Type B pancreatic cell (in vitro differentiated cells): Measurements from ENCODE around the gene PRRC2C. TPM values are rescaled to one million over a fixed set of nuclear protein-coding genes. Genes with fewer than 3 reads are reported as not detected.

Experiments
- DNase-seq: peaks from one replicate; pipeline ENCODE4 v3.0.0; 2021; ENCODE audit warnings: mixed read lengths; ENCODE audit not compliant: unreplicated experiment; ENCODE audit errors: extremely low spot score
- H3K27ac Mint-ChIP-seq: 2 replicates; pipeline ENCODE4 v1.8.0; 2021; ENCODE audit warnings: mild to moderate bottlenecking, mixed read lengths
- H3K27me3 Mint-ChIP-seq: 2 replicates; pipeline ENCODE4 v1.8.0; 2021; ENCODE audit warnings: mixed read lengths
- H3K36me3 Mint-ChIP-seq: 2 replicates; pipeline ENCODE4 v1.8.0; 2021; ENCODE audit warnings: mixed read lengths
- H3K4me1 Mint-ChIP-seq: one replicate; pipeline ENCODE4 v1.8.0; 2021; ENCODE audit warnings: mixed read lengths; ENCODE audit not compliant: unreplicated experiment
- H3K4me3 Mint-ChIP-seq: 2 replicates; pipeline ENCODE4 v1.8.0; 2021; ENCODE audit warnings: mild to moderate bottlenecking, mixed read lengths
- H3K9me3 Mint-ChIP-seq: 2 replicates; pipeline ENCODE4 v1.8.0; 2021; ENCODE audit warnings: mixed read lengths
- CTCF ChIP-seq: fragments of 200-600 bp; sonication (generic); conservative IDR thresholded peaks from 2 replicates; pipeline ENCODE4 v1.5.0; 2021; ENCODE audit warnings: antibody characterized with exemption, mild to moderate bottlenecking
- total RNA-seq: library from RNA; stranded (reverse); gene quantifications from 2 replicates; pipeline ENCODE4 v1.2.1, GENCODE V29; 2021; ENCODE audit warnings: low replicate concordance

The PRRC2C gene
- total RNA-seq, 1 donor from 2014 or later: 172 TPM

GRCh38 chr1:171472183-171472647 lies 13.1 kb upstream of the PRRC2C start:
- Mint-ChIP-seq H3K27ac (no peak overlapping the region), H3K36me3 (no peaks in the 10 kb centered on the region)
- no peak for TF ChIP-seq CTCF

GRCh38 chr1:171476829-171477228 lies 8.5 kb upstream of the PRRC2C start:
- no peaks in the 10 kb centered on the region for H3K9me3 Mint-ChIP-seq

More at GRCh38 chr1:171472183-171472647, 13.1 kb upstream of the PRRC2C start:
- Mint-ChIP-seq H3K4me1 (no peaks in the 10 kb centered on the region), H3K27me3 (no peaks in the 10 kb centered on the region), H3K9me3 (no peaks in the 10 kb centered on the region), H3K4me3 (no peak overlapping the region)
- DNase-seq: no peak

GRCh38 chr1:171477804-171478203 lies 7.5 kb upstream of the PRRC2C start:
- Mint-ChIP-seq H3K9me3 (no peaks in the 10 kb centered on the region), H3K27ac (no peak overlapping the region), H3K27me3 (no peaks in the 10 kb centered on the region), H3K4me3 (no peak overlapping the region), H3K36me3 (no peaks in the 10 kb centered on the region), H3K4me1 (peaks cover 19% of the 10 kb centered on the region)
- DNase-seq: no peak
- no peak for TF ChIP-seq CTCF

More at GRCh38 chr1:171476829-171477228, 8.5 kb upstream of the PRRC2C start:
- H3K4me1 Mint-ChIP-seq: peaks cover 13% of the 10 kb centered on the region
- DNase-seq: no peak
- no peaks in the 10 kb centered on the region for H3K27me3 Mint-ChIP-seq
- H3K4me3 Mint-ChIP-seq: no peak overlapping the region
- H3K27ac Mint-ChIP-seq: no peak overlapping the region
- TF ChIP-seq CTCF: no peak
- no peaks in the 10 kb centered on the region for H3K36me3 Mint-ChIP-seq

GRCh38 chr1:171480035-171480434 lies 5.3 kb upstream of the PRRC2C start:
- Mint-ChIP-seq H3K9me3 (no peaks in the 10 kb centered on the region), H3K27ac (peak overlapping the region; percentile 26), H3K4me1 (peaks cover 22% of the 10 kb centered on the region), H3K27me3 (no peaks in the 10 kb centered on the region), H3K36me3 (no peaks in the 10 kb centered on the region), H3K4me3 (peak overlapping the region; percentile 18)
- no peak for DNase-seq
- TF ChIP-seq CTCF: no peak

GRCh38 chr1:171484760-171485374 lies 463 bp upstream of the PRRC2C start:
- Mint-ChIP-seq H3K36me3 (no peaks in the 10 kb centered on the region), H3K4me1 (peaks cover 42% of the 10 kb centered on the region), H3K27ac (peak overlapping the region; percentile 96), H3K9me3 (no peaks in the 10 kb centered on the region), H3K4me3 (peak overlapping the region; percentile 94), H3K27me3 (no peaks in the 10 kb centered on the region)
- DNase-seq: no peak
- TF ChIP-seq CTCF: no peak
